Measurements from ENCODE around the gene DENND1A.
"Not testable (repeated sequence)": the region's sequence is repeated elsewhere in the genome, so short reads cannot be mapped to it uniquely, and the experiment has no call there.

Gene DENND1A

DNA sequence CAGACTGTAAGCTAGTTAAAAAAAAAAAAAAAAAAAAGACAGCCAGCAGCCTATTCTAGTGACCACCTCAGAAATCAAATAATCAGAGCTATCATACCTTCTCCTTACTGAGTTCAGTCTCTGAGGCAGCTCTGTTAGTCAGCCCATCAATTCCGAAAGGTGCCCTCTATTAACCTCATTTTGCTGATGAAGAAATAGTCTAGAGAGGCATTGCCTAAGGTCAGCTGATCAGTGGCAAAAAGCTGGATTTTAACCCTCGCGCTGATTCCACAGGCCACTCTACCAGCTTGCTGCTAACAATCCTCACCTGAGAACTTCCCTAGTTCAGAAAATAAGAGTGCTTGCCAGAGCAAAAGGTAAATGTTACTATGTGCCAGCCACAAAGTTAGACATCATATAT is 172.0 kb downstream of the DENND1A start:
- no peak for DNase-seq

DNA sequence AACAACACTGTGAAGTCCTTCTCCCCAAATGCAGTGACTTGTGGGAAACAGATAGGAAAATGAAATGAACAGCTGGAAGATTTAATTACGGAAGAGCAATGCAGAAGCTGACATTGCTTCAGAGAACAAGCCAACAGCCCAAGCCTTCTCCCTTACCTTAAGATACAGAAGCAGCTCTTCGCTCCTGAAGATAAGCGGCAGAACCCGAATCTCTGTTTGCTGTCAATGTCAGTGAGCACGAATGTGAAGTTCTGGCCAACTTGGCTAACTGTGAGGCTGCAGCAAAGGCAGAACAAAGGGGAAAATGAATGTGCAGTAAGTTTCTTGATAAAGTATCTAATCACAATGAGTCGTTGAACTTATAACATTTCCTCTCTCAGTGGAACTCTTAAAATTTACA is 172.4 kb downstream of the DENND1A start:
- DNase-seq: no peak

DNA sequence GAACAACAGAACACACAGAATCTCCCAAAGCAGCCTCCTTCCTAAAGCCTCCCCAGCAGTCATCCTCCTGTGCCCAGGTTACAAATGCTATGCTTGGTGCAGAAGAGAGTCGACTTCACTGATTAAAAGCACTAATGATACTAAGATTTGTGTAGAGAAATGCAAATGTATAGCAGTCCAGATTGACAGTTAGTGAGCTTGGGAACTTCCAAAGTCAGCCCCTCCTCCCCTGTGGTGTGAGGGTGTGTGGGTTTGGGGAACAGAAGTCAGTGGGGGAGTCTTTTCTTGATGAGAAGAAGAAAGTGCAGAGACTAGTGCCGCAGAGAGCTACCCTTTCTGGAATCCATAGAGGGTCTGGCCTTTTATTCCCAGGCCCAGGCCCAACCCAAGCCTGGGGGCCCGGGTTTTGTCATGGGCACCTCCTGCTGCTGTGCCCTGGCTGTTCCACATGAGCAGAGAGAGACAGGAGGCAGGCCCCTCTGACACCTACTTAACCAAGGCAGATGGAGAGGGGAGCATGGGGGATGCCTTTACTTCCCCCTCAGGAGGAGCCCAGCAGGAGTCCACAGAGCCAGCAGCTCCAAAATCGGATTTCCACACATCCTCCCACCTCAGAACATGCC is 173.3 kb downstream of the DENND1A start:
- no peak for DNase-seq

DNA sequence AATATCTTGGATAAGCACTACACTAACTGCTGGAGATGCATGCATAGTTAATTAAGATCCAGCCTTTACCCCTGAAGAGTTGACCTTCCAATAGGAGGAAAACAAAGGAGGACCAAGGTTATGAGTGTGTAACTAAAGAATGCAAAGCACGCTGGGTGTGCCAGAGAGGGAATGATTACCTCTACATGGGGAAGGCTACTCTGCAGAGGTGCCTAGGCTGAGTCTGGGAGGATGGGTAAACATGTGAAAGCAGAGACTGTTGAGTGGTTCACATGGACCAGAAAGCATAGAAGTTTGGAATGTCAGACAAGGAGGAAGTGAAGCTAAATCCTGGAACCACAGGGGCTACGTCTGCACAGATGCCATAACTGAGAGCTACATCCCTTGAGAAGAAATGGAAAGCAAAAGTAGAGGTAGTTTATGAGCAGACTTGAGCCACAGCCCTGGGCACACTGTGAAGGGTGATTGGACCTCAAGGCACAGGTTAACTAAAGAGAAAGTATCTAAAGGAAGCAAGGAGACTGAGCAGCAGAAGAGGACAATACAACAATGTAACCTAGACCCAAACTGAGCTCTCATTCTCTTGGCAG is 176.2 kb downstream of the DENND1A start:
- DNase-seq: no peak

DNA sequence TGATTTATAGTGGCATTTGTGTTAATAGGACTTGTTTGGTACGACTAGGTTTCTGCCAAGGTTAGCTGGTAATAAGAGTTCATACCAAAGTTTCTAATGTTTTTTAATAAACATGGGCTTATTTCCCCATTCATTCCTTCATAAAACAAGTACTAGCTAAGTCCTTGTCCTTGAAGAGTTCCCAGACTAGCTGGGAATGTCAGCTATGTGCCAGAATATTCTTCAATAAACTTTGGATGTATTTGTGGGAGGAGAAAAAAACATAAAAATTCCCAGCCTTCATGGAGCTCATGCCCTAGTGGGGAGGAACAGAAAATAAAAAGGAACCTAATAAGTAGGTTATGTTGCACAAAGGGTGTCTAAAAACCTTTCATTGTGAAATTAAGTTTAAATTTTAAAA is 176.9 kb downstream of the DENND1A start:
- DNase-seq: no peak

DNA sequence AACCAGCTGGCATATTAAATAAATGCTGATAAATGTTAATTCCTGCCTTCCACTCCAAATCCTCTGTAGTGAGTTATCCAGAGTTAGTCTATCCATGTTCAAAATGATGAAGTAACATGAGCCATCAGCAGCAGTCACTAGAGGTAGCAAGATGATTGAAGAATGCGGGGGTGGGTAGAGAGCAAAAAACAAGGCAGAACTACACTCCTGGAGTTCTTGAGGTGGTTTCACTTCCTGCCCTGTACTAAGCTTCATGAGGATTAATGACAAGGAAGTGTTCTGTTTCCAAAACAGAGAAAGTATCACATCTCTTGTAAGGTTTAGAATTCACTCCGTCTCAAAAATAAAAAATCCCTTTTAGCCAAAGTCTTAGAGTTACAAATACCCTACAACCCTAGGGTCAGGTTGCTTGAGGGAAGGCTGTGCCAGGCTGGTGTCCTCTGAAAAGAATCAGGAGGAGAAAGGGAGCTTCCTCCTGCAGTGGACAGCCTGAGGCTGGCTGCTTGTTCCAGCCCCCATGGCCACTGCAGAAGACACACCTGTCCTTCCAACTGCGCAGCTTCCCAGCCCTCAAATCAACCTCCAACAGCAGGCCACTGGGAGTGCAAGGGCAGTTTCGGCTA is 180.2 kb downstream of the DENND1A start:
- no peak for DNase-seq

DNA sequence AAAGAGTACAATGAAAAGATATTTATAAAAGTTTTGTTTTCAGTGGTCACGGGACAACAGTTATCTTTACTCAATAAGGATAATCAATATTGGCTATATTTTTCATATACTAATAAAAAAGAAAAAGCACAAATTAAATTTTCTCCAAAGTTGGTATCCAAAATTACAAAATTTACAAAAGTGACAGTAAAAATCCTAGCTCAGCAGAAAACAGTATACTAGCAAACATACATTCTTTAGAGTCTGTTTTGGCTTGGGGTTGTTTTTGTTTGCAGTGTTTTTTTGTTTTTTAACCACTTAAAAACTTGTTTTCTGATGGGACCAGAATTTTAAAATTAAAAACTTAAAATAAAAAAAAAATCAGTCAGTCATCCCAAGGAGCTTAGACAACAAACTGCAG is 183.2 kb downstream of the DENND1A start:
- DNase-seq: no peak

DNA sequence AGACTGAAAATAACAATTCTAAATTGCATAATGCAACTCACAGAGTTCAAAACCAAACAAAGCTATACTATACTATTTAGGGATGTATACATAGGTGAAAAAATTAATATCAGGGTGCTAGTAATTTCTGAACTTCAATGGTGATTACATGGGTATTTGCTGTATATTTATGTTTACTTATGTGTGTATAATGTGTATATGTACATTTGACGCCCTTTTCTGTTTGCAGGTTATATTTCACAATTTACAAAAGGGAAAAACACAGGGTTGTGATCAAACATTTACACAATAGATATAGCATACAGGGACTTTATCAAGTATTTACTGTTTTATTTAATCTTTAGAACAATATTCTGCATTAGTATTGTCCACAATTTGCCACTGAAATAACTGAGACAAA is 184.0 kb downstream of the DENND1A start:
- DNase-seq: no peak

DNA sequence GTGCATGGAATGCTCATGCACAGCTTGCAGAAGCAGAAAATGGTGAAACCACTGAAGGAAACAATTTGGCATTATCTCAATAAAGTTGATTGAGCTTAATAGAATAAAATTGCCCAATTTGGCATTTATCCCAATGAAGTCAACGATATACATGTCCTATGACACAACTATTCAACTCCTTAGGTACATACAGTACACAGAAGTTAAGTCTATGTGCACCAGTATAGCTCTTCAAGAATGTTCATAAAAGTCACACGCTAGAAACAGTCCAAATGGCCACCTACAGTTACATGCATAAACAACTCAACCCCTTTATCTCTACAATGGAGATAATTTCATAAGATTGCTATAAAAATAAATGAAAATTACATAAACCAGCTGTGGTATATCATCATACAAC is 184.5 kb downstream of the DENND1A start:
- DNase-seq: no peak

DNA sequence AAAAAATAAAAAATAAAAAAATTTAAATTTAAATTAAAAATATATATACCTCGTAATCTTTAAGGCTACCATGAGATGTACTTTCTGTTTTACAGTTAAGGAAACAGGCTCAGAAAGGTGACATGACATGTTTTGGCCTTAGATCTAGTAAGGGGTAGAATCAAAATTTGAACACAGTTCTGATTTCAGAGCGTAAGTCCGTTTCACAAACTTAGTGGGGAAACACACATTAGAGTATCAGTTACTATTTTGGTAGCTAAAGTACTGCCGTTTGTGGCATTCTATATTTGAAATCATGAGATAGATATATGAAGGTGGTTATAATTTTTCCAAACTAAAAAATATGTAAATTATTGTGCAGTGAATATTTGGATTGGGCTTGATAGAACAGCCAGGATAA is 186.2 kb downstream of the DENND1A start:
- DNase-seq: no peak

DNA sequence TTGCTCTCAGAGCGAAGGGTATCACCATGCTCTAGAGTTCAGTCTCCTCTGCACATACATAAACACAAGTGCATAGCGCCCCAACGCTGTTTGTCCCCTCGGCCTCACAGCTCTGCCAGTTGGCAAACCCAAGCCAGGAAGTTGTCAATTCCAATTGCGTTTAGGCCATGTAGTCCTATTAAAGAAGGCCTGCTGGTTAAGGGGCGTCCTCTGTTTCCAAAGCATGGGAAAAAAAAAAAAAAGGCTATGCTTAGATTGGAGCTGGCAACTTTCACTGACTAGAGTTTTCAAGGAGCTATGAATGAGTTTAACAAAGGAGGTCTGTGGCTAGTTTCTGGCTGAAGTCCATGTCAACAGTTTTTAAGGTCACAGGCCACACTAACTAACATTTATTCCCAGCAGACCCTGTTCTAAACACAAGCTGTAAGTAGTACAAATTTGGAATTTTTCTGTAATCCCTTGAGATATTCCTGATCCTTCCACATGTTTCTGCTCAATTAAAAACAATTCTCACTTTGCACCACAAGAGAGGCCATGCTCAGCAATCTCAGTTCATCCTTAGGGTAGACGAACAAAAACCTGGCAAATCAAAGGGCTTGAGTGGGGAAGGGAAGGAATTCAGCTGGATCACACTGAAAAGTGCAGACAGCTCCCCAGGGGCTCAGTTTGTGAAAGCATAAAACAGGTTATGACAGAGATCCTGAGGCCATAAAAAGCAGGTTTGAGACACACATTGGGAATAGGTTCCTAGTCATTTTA is 187.7 kb downstream of the DENND1A start:
- no peak for DNase-seq

DNA sequence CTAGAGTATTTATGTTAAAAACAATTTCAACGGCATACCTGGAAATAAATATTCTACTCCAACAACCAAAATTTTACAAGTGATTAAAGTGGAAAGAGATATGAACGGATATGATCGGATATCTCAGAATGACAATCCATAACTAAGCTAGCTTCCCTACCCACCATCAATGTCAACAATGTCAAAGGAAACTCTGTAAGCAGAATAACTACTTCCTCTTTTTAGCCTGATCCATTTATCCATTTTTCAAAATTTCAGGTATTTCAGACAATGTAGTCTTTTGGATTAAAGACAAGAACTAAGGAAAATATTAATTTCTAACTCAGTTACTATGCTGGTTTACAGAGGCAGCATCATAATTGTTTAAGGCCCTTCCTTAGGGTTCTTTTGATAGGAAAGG is 188.7 kb downstream of the DENND1A start:
- DNase-seq: no peak

DNA sequence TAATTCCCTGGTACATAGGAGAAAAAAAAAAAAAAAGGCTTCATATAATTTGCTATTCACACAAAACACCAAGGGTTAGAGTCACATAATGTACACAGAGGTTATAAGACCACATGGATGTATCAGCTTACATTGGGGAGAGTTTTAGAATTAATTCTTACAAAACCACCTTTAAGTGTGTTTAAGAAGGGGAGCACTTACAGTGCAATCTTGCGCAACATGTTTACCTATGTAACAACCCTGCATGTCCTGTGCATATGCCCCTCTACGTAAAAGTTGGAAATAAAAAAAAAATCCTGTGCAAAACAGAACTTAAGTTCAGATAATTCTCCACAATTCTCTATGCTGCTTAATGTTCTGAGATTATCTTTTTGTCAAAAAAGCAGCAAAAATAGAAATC is 190.0 kb downstream of the DENND1A start:
- DNase-seq: no peak

DNA sequence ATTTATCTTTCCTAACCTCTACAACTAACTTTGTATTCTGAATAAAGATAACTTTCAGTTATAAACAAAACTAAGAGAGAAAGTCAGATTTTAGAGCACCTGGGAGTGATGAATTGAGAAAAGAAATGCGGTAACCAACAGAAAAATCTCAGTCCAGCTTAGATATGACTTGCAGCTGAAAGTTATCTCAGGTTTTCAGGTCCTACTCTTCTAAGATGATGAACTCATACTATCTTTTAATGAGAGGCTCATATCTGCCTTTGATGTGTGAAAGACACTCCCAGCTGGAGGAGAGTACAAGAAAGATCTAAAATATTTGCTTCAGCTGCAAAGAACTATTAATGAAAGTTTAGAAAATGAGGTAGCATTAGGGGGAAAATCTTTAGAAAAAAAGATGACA is 190.5 kb downstream of the DENND1A start:
- DNase-seq: no peak

DNA sequence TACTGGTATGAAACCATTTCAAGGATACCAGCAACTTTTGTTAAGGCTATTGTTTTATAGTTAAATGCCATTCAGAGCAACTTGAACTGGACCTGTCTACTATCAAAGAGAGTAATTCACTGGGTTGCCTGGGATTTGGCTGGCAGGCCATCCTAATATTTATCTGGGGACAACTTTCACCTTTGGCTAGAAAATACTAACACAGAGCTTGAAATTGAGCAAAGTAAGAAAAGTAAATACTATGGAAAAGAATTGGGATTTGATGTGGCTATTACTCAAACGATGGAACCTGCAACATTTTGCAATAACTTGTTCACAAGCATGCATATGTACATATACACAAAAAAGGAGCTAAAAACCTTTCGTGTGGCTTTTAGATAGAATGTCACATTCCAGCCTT is 191.3 kb downstream of the DENND1A start:
- DNase-seq: no peak

DNA sequence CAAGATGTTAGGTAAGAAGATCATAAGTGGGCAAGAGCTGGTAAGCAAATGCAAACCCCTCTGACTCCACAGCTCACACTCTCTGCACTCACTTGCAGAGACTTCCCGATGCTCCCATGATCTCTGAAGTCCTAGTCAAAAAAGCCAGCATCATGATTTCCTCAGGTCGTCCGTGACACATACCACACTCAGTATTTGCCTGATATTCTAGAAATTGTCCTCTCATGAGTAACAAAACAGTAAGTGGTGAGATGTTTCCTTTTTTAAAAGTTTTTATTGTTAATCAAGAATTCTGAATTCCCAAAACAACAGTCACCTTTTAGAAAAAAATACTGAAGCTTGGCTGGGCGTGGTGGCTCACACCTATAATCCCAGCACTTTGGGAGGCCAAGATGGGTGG is 194.6 kb downstream of the DENND1A start:
- no peak for DNase-seq

DNA sequence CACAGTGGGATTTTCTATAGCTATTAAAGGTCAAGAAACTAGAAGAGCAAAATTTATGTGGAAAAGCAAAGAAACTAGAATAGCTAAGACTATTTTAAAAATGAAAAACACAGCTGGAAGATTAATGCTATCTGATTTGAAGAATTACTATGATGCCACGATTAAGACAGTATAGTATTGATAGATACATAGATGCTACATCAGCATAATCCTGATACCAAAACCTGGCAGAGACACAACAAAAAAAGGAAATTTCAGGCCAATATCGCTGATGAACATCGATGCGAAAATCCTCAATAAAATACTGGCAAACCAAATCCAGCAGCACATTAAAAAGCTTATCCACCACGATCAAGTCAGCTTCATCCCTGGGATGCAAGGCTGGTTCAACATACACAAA is 201.4 kb downstream of the DENND1A start:
- not testable (repeated sequence) for DNase-seq

DNA sequence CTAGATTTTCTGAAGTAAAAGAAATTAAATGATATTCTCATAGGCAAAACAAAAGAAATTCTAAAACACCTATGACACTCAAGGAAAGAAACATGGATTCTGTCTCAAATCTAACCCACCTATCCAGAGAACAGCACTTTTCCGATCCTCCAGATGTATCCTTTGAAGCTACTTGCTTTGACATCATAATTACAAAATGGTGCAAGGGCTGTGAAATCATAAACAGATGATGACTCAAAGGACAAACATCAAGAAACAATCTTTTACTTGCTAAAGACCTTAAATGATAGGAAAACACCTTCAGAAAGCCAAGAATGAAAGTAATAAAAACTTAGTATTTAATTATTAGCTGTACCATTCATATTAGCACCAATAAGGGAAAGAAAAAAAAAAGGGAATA is 202.6 kb downstream of the DENND1A start:
- DNase-seq: no peak

DNA sequence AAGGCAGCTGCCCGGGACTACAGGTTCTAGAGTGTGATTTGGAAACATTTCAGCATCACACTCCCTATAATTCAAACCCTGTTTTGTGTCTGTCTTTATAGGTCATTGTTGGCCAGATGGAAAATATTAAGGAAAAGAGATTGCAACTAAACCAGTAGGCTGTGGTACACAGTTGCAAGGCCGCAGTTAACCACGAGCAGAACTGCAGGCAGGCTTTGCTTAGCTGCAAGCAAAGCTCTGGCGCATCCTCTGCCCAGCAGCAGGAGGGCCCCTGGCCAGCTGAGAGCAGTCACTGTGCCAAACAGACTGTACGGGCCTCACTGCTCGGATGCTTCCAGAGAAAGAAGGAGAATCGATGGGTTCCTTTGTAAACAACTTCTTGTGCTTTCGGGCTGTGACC is 204.5 kb downstream of the DENND1A start:
- no peak for DNase-seq

DNA sequence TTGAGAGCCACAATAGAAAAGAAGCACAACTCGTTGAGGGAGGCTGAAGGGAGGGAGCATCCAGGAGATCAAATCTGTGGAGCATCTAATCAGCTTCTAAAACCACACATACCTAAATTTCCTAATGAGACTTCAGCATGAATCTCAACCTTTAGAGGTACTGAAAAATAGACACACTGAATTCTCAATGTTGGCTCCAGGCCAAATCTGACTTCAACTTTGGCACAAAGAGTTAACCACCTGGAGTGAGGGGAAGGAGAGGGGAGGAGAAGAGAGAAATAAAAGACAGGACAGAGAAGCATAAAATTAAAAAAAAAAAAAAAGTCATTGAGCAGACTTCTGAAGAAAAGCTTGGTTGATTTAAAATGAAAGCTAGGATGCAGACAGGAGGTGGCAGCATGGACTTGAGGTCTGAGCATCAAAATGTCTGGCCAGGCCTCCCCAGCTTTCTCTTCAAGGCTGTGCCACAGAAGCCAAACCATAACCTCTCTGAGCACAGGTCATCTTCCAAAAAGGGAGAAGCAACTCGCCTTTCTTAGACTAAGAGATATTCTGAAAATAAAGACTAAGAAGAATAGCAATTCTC is 205.6 kb downstream of the DENND1A start:
- no peak for DNase-seq

DNA sequence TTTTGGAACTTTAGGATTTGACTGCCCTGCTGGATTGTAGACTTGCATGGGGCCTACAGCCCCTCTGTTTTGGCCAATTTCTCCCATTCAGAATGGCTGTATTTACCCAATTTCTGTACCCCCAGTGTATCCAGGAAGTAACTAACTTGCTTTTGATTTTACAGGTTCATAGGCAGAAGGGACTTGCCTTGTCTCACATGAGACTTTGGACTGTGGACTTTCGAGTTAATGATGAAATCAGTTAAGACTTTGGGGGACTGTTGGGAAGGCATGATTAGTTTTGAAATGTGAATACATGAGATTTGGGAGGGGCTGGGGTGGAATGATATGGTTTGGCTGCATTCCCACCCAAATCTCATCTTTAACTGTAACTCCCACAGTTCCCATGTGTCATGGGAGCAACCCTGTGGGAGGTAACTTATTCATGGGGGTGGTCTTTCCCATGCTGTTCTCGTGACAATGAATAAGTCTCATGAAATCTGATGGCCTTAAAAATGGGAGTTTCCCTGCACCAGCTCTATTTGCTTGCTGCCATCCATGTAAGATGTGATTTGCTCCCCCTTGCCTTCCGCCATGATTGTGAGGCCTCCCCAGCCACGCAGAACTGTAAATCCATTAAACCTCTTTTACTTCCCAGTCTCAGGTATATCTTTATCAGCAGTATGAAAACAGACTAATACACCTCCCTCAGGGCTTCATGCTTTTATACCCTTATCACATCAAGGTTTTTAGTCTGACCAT is 206.6 kb downstream of the DENND1A start:
- DNase-seq: no peak

DNA sequence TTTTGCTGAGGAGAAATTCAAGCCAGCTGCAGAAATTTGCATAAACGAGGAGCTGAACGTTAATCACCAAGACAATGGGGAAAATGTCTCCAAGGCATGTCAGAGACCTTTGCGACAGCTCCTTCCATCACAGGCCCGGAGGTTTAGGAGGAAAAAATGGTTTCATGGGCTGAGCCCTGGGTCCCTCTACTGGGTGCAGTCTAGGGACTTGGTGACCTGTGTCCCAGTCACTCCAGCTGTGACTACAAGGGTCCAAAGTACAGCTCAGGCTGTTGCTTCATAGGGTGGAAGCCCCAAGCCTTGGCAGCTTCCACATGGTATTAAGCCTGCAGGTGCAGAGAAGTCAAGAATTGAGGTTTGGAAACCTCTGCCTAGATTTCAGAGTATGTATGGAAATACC is 207.5 kb downstream of the DENND1A start:
- DNase-seq: no peak

DNA sequence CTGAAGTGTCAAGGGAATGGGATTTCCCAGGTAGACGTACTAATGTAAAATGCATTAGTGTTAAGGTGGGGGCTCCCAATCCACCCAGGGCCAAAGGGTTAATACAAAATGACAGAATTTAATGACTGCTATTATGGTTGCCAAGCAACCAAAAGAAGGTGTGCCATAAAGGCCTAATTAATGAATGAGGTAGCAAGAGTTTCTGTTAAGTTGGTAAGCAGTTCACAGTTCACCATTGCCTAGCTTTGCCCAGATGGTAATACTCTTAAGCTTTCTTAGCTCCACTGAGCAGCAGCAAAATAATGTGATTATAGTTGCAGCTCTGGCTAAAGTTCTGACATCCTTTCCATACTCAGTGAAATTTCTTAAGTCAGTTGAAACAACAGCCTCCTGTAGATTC is 211.7 kb downstream of the DENND1A start:
- DNase-seq: no peak
